ENCODE results near the gene SLC4A9. TPM values are rescaled to one million over a fixed set of nuclear protein-coding genes. Genes with fewer than 3 reads are reported as not detected.

SLC4A9 gene

DNA sequence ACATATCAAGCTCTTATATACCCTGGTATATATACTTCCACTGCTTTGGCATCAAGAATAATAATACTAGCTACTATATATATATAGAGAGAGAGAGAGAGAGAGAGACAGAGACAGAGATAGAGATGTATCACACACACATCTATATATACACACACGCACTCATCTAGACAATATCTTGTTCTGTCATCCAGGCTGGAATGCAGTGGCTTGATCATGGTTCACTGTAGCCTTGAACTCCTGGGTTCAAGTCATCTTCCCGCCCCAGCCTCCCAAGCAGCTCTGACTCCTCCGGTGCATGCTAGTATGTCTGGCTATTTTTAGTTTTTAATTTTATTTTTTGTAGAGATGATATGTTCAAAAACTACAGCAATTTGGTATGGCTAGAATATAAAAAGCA is 64.1 kb downstream of the SLC4A9 start:
- no peak overlapping the region for H3K4me2 ChIP-seq (ENCODE audit: insufficient read depth, low read length, poor library complexity, severe bottlenecking)
- no peak overlapping the region for H3K4me3 ChIP-seq (ENCODE audit: low read length in 2 of 2)
- no peak overlapping the region for H2BK15ac ChIP-seq (ENCODE audit: low read length)
- H2BK120ac ChIP-seq (ENCODE audit: low read depth, low read length): no peak overlapping the region
- H3K9me3 ChIP-seq (replicated peaks in 1 of 2; ENCODE audit: control insufficient read depth in 2 of 2, insufficient read depth in 1 of 2, low read depth in 1 of 2, low read length in 2 of 2): peaks cover 0 to 7% of the 10 kb centered on the region in 2 donors
- no peak overlapping the region for H2AK5ac ChIP-seq (ENCODE audit: low read depth, low read length)
- no CpG with 5 or more reads among the region's 3 CpGs for WGBS, 2 donors (ENCODE audit: extremely low coverage in 2 of 2, insufficient read length in 2 of 2, insufficient replicate concordance in 1 of 2)
- H4K91ac ChIP-seq (ENCODE audit: low read depth, low read length, poor library complexity): no peak overlapping the region
- H3K27me3 ChIP-seq (ENCODE audit: control insufficient read depth in 3 of 3, insufficient read depth in 3 of 3, low read depth in 1 of 3, low read length in 3 of 3): no peaks in the 10 kb centered on the region
- peaks cover 2 to 34% of the 10 kb centered on the region in 2 donors for H3K36me3 ChIP-seq (replicated peaks in 1 of 2; ENCODE audit: control insufficient read depth in 2 of 2, insufficient read depth in 2 of 2, low read length in 2 of 2)
- no peaks in the 10 kb centered on the region for H3K4me1 ChIP-seq (ENCODE audit: control insufficient read depth in 2 of 2, insufficient read depth in 1 of 2, low read depth in 1 of 2, low read length in 2 of 2)
- no peak overlapping the region for H4K8ac ChIP-seq (ENCODE audit: low read depth, low read length)
- no peak overlapping the region for H2BK12ac ChIP-seq (ENCODE audit: low read length)
- H2BK5ac ChIP-seq (ENCODE audit: low read length): no peak overlapping the region
- no peak overlapping the region for H3K18ac ChIP-seq (ENCODE audit: low read length)
- no peak overlapping the region for H3K9ac ChIP-seq (ENCODE audit: low read depth, low read length, poor library complexity)
- no peak overlapping the region for H3K23ac ChIP-seq (ENCODE audit: low read depth, low read length, poor library complexity)
- peaks cover 5% of the 10 kb centered on the region for H3K79me1 ChIP-seq (ENCODE audit: low read depth, low read length)
- no peak overlapping the region for H3K14ac ChIP-seq (ENCODE audit: low read length)
- H2AFZ ChIP-seq (ENCODE audit: low read length): no peak overlapping the region
- DNase-seq (ENCODE audit: low spot score): no peak
- no peak overlapping the region for H3K4ac ChIP-seq (ENCODE audit: low read length)
- H3K27ac ChIP-seq (replicated peaks; ENCODE audit: low read length): no peak overlapping the region

Small RNA genes lying within 50 kb of the gene (small RNA-seq; reads per million reads assigned to genes)
- gene RNU4-14P (ENCODE audit: insufficient read depth): not detected

Measured in neuronal stem cell (in vitro differentiated cells).